ENCODE measurements around the gene ACAD11. TPM values are rescaled to one million over a fixed set of nuclear protein-coding genes. Genes with fewer than 3 reads are reported as not detected.
A peak's percentile ranks its signal among the peaks of the same experiment; 100 is the strongest.

ACAD11 gene
- total and polyA plus RNA-seq, 2 experiments from 2014 or later = 24.9 to 48.6 TPM

- Histone ChIP-seq H3K9me3 (ENCODE audit: low read depth) (no peaks in the 10 kb centered on the region), H3K4me3 (no peak overlapping the region), H3K79me2 (no peaks in the 10 kb centered on the region), H3K36me3 (replicated peaks; ENCODE audit: insufficient read depth, low read depth) (no peaks in the 10 kb centered on the region), H3K4me2 (no peak overlapping the region), H3K9me2 (replicated peaks; ENCODE audit: insufficient read depth) (no peaks in the 10 kb centered on the region), H3K27ac (no peak overlapping the region), H3K4me1 (ENCODE audit: insufficient read depth) (no peaks in the 10 kb centered on the region), H3K27me3 (no peaks in the 10 kb centered on the region), H4K20me1 (ENCODE audit: insufficient read depth, poor library complexity, severe bottlenecking) (no peaks in the 10 kb centered on the region), H2AFZ (no peak overlapping the region)
- no peak for DNase-seq (ENCODE audit: low spot score)
- WGBS (ENCODE audit: low lambda C conversion rate, missing lambda C conversion rate) = 94% methylated on average over 5 of the region's 5 CpGs
- no peak for TF ChIP-seq EZH2 (IDR thresholded peaks at IDR 0.05; ENCODE audit: borderline replicate concordance)
- TF ChIP-seq, protein P1, sequence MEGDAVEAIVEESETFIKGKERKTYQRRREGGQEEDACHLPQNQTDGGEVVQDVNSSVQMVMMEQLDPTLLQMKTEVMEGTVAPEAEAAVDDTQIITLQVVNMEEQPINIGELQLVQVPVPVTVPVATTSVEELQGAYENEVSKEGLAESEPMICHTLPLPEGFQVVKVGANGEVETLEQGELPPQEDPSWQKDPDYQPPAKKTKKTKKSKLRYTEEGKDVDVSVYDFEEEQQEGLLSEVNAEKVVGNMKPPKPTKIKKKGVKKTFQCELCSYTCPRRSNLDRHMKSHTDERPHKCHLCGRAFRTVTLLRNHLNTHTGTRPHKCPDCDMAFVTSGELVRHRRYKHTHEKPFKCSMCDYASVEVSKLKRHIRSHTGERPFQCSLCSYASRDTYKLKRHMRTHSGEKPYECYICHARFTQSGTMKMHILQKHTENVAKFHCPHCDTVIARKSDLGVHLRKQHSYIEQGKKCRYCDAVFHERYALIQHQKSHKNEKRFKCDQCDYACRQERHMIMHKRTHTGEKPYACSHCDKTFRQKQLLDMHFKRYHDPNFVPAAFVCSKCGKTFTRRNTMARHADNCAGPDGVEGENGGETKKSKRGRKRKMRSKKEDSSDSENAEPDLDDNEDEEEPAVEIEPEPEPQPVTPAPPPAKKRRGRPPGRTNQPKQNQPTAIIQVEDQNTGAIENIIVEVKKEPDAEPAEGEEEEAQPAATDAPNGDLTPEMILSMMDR (IDR thresholded peaks at IDR 0.05; ENCODE audit: poor library complexity) = no peak
- no peak for TF ChIP-seq EZH2phosphoT487 (IDR thresholded peaks at IDR 0.05; ENCODE audit: low read depth, severe bottlenecking, unreplicated experiment)
Observed at GRCh38 chr3:132573797-132574211, 85.8 kb downstream of the ACAD11 start.

DNA sequence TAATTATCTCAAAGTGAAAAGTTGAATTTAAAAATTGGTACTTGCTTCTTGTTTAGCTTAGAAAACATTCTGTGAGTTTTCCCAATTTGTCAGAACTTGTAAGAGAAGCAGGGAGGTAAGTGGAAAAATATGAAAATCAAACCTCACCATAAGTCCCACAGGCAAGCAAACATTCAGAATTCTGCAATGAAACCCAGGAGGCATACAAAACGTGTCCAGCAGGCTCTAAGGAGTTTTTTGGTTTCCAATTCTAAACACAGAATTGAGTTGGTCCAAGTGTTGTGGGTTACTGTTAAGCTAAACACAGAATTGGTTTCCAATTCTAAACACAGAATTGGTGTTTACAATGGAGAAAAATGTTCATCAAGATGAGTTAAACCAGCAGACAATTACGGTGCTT is 89.6 kb downstream of the ACAD11 start:
- H3K27me3 ChIP-seq = no peaks in the 10 kb centered on the region
- TF ChIP-seq EZH2phosphoT487 (IDR thresholded peaks at IDR 0.05; ENCODE audit: low read depth, severe bottlenecking, unreplicated experiment) (no peak), EZH2 (IDR thresholded peaks at IDR 0.05; ENCODE audit: borderline replicate concordance) (no peak)
- TF ChIP-seq, protein P1 (IDR thresholded peaks at IDR 0.05; ENCODE audit: poor library complexity) = no peak
- H4K20me1 ChIP-seq (ENCODE audit: insufficient read depth, poor library complexity, severe bottlenecking) = no peaks in the 10 kb centered on the region
- H3K9me3 ChIP-seq (ENCODE audit: low read depth) = no peaks in the 10 kb centered on the region
- H3K36me3 ChIP-seq (replicated peaks; ENCODE audit: insufficient read depth, low read depth) = no peaks in the 10 kb centered on the region
- no peak overlapping the region for H2AFZ ChIP-seq
- no peak overlapping the region for H3K4me3 ChIP-seq
- H3K4me1 ChIP-seq (ENCODE audit: insufficient read depth) = no peaks in the 10 kb centered on the region
- H3K27ac ChIP-seq = peak overlapping the region; percentile 3
- 86% methylated on average over 2 of the region's 2 CpGs for WGBS (ENCODE audit: low lambda C conversion rate, missing lambda C conversion rate)
- DNase-seq (ENCODE audit: low spot score) = no peak
- H3K9me2 ChIP-seq (replicated peaks; ENCODE audit: insufficient read depth) = no peaks in the 10 kb centered on the region
- H3K4me2 ChIP-seq = no peak overlapping the region
- H3K79me2 ChIP-seq = no peaks in the 10 kb centered on the region

GRCh38 chr3:132569580-132569979 is 90.0 kb downstream of the ACAD11 start:
- H4K20me1 ChIP-seq (ENCODE audit: insufficient read depth, poor library complexity, severe bottlenecking) = no peaks in the 10 kb centered on the region
- no peak for DNase-seq (ENCODE audit: low spot score)
- TF ChIP-seq EZH2 (IDR thresholded peaks at IDR 0.05; ENCODE audit: borderline replicate concordance) = no peak
- TF ChIP-seq EZH2phosphoT487 (IDR thresholded peaks at IDR 0.05; ENCODE audit: low read depth, severe bottlenecking, unreplicated experiment) = no peak
- TF ChIP-seq, protein P1 (IDR thresholded peaks at IDR 0.05; ENCODE audit: poor library complexity) = no peak
- no peaks in the 10 kb centered on the region for H3K9me3 ChIP-seq (ENCODE audit: low read depth)
- H3K27ac ChIP-seq = peak overlapping the region; percentile 3
- H3K4me3 ChIP-seq = no peak overlapping the region
- H3K36me3 ChIP-seq (replicated peaks; ENCODE audit: insufficient read depth, low read depth) = no peaks in the 10 kb centered on the region
- no peak overlapping the region for H3K4me2 ChIP-seq
- no peak overlapping the region for H2AFZ ChIP-seq
- no peaks in the 10 kb centered on the region for H3K27me3 ChIP-seq
- H3K4me1 ChIP-seq (ENCODE audit: insufficient read depth) = no peaks in the 10 kb centered on the region
- WGBS (ENCODE audit: low lambda C conversion rate, missing lambda C conversion rate) = 78% methylated on average over 1 of the region's 1 CpG
- no peaks in the 10 kb centered on the region for H3K79me2 ChIP-seq
- no peaks in the 10 kb centered on the region for H3K9me2 ChIP-seq (replicated peaks; ENCODE audit: insufficient read depth)

DNA sequence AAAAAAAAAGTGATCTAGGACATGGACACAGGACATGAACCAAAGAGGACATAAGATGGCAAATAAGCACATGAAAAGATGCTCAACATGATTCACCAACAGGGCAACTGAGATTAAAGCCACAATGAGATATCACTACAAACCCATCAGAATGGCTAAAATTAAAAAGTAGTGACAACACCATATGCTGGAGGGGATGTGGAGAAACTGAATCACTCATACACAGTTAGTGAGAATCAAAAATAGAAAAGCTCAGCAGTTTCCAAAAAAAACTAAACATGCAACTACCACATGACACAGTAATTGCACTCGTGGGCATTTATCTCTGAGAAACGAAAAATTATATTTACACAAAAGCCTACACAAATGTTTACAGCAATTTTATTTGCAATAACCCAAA is 90.5 kb downstream of the ACAD11 start:
- Histone ChIP-seq H3K4me1 (ENCODE audit: insufficient read depth) (no peaks in the 10 kb centered on the region), H3K9me3 (ENCODE audit: low read depth) (no peaks in the 10 kb centered on the region), H4K20me1 (ENCODE audit: insufficient read depth, poor library complexity, severe bottlenecking) (no peaks in the 10 kb centered on the region), H3K9me2 (replicated peaks; ENCODE audit: insufficient read depth) (no peaks in the 10 kb centered on the region), H3K4me3 (no peak overlapping the region), H2AFZ (no peak overlapping the region), H3K27ac (no peak overlapping the region), H3K27me3 (no peaks in the 10 kb centered on the region), H3K79me2 (no peaks in the 10 kb centered on the region), H3K36me3 (replicated peaks; ENCODE audit: insufficient read depth, low read depth) (no peaks in the 10 kb centered on the region), H3K4me2 (no peak overlapping the region)
- no peak for TF ChIP-seq EZH2 (IDR thresholded peaks at IDR 0.05; ENCODE audit: borderline replicate concordance)
- TF ChIP-seq, protein P1 (IDR thresholded peaks at IDR 0.05; ENCODE audit: poor library complexity) = no peak
- TF ChIP-seq EZH2phosphoT487 (IDR thresholded peaks at IDR 0.05; ENCODE audit: low read depth, severe bottlenecking, unreplicated experiment) = no peak
- WGBS (ENCODE audit: low lambda C conversion rate, missing lambda C conversion rate) = 60% methylated on average over 2 of the region's 2 CpGs
- no peak for DNase-seq (ENCODE audit: low spot score)

Data from hepatocyte (in vitro differentiated cells).